Measurements from ENCODE around the gene REEP6. TPM values are rescaled to one million over a fixed set of nuclear protein-coding genes. Genes with fewer than 3 reads are reported as not detected.
A peak's percentile ranks its signal among the peaks of the same experiment; 100 is the strongest.

Gene REEP6
- polyA plus RNA-seq, 1 of the 3 experiments (the other 2 are of a cell fraction): 9.1 TPM

- TF ChIP-seq MEF2A (IDR thresholded peaks at IDR 0.05; ENCODE audit: borderline replicate concordance, low read depth) (no peak), POLR2AphosphoS5 (IDR thresholded peaks at IDR 0.05; ENCODE audit: low read depth, low read length) (no peak), TEAD4 (IDR thresholded peaks at IDR 0.05; ENCODE audit: borderline replicate concordance, insufficient read depth) (no peak), NRF1 (IDR thresholded peaks at IDR 0.05; ENCODE audit: low read depth, low read length) (peak; percentile 67), GATA2 (CRISPR knock-in tag; IDR thresholded peaks at IDR 0.05) (no peak), PBX3 (IDR thresholded peaks at IDR 0.05) (peak; percentile 94), EZH2phosphoT487 (IDR thresholded peaks at IDR 0.05; ENCODE audit: borderline replicate concordance, low read depth) (no peak), USF1 (IDR thresholded peaks at IDR 0.05; ENCODE audit: borderline replicate concordance, low read depth) (no peak), USF2 (IDR thresholded peaks at IDR 0.05; ENCODE audit: borderline replicate concordance, low read depth, low read length) (no peak), RCOR1 (IDR thresholded peaks at IDR 0.05; ENCODE audit: low read length) (no peak), NFIC (IDR thresholded peaks at IDR 0.05; ENCODE audit: borderline replicate concordance) (no peak), TCF12 (IDR thresholded peaks at IDR 0.05) (no peak), ELF1 (IDR thresholded peaks at IDR 0.05) (no peak), RFX5 (IDR thresholded peaks at IDR 0.05; ENCODE audit: low read length) (peak; percentile 80), EP300 (IDR thresholded peaks at IDR 0.05; ENCODE audit: borderline replicate concordance in 1 of 2, low read depth in 1 of 2, low read length in 1 of 2) (no peak), RXRA (IDR thresholded peaks at IDR 0.05; ENCODE audit: borderline replicate concordance, low read depth) (no peak), CHD2 (IDR thresholded peaks at IDR 0.05; ENCODE audit: low read length, partially characterized antibody) (peak; percentile 6), FOXJ3 (CRISPR knock-in tag; IDR thresholded peaks at IDR 0.05) (no peak), FOSL2 (IDR thresholded peaks at IDR 0.05; ENCODE audit: borderline replicate concordance, low read depth) (no peak), CTCF (IDR thresholded peaks at IDR 0.05) (no peak), FOXM1 (IDR thresholded peaks at IDR 0.05; ENCODE audit: low read depth) (no peak), MAX (IDR thresholded peaks at IDR 0.05; ENCODE audit: low read depth) (peak; percentile 65; the same call in 1 of the 2 replicates), JUND (IDR thresholded peaks at IDR 0.05) (no peak), MXI1 (IDR thresholded peaks at IDR 0.05; ENCODE audit: low read depth, low read length) (peak; percentile 83), YY1 (IDR thresholded peaks at IDR 0.05; ENCODE audit: low read depth) (no peak)
Observed at GRCh38 chr19:1490311-1491113, 469 bp upstream of the REEP6 start, which contains the start of gene PCSK4 (continued).

Measured in SK-N-SH (cell line).